H9 (cell line): Measurements from ENCODE around the gene CNPY2. TPM values are rescaled to one million over a fixed set of nuclear protein-coding genes. Genes with fewer than 3 reads are reported as not detected.

Source experiments
- DNase-seq: peaks from one replicate; pipeline ENCODE4 v3.0.0-alpha.2; 2017
- H2AFZ ChIP-seq: one replicate; pipeline ENCODE4 v1.6.1; 2013; ENCODE audit warnings: mild to moderate bottlenecking, low read length, control low read depth, moderate library complexity
- H2AK5ac ChIP-seq: 2 replicates; pipeline ENCODE4 v1.6.1; 2013; ENCODE audit warnings: low read length, control low read depth, mixed read lengths; ENCODE audit not compliant: insufficient read length
- H2BK120ac ChIP-seq: one replicate; pipeline ENCODE4 v1.6.1; 2013; ENCODE audit warnings: low read depth, mild to moderate bottlenecking, low read length, control low read depth, inconsistent platforms; ENCODE audit not compliant: poor library complexity, severe bottlenecking
- H2BK12ac ChIP-seq: 2 replicates; pipeline ENCODE4 v1.6.1; 2013; ENCODE audit warnings: low read length, control low read depth, mixed read lengths, low read depth; ENCODE audit not compliant: insufficient read length
- H2BK15ac ChIP-seq: 2 replicates; pipeline ENCODE4 v1.6.1; 2013; ENCODE audit warnings: low read depth, low read length, control low read depth
- H2BK20ac ChIP-seq: one replicate; pipeline ENCODE4 v1.6.1; 2013; ENCODE audit warnings: low read depth, mild to moderate bottlenecking, low read length, control low read depth, inconsistent platforms; ENCODE audit not compliant: poor library complexity, severe bottlenecking
- H2BK5ac ChIP-seq: 2 replicates; pipeline ENCODE4 v1.6.1; 2013; ENCODE audit warnings: low read length, control low read depth, mixed read lengths; ENCODE audit not compliant: insufficient read length
- H3K14ac ChIP-seq: 2 replicates; pipeline ENCODE4 v1.6.1; 2013; ENCODE audit warnings: low read length, control low read depth; ENCODE audit not compliant: insufficient read depth
- H3K18ac ChIP-seq: 2 replicates; pipeline ENCODE4 v1.6.1; 2013; ENCODE audit warnings: low read depth, mild to moderate bottlenecking, mixed read lengths, low read length, control low read depth; ENCODE audit not compliant: insufficient read length
- H3K23ac ChIP-seq: 2 replicates; pipeline ENCODE4 v1.6.1; 2013; ENCODE audit warnings: low read length, control low read depth, mixed read lengths, low read depth; ENCODE audit not compliant: insufficient read length
- H3K23me2 ChIP-seq: 2 replicates; pipeline ENCODE4 v1.6.1; 2013; ENCODE audit warnings: low read depth, mild to moderate bottlenecking, mixed read lengths, low read length, control low read depth; ENCODE audit not compliant: insufficient read length, poor library complexity, severe bottlenecking
- H3K27ac ChIP-seq: 2 replicates; pipeline ENCODE4 v1.5.1; 2013; ENCODE audit warnings: low read length, control low read depth, mixed read lengths, low read depth; ENCODE audit not compliant: insufficient read length
- H3K27me3 ChIP-seq: 2 replicates; pipeline ENCODE4 v1.6.1; 2013; ENCODE audit warnings: low read length, control low read depth, inconsistent platforms; ENCODE audit not compliant: insufficient read depth
- H3K4ac ChIP-seq: 2 replicates; pipeline ENCODE4 v1.6.1; 2013; ENCODE audit warnings: low read depth, mild to moderate bottlenecking, control low read depth, inconsistent platforms, low read length, moderate library complexity
- H3K4me1 ChIP-seq: 2 replicates; pipeline ENCODE4 v1.6.1; 2013; ENCODE audit warnings: low read length, control low read depth, inconsistent platforms; ENCODE audit not compliant: insufficient read depth
- H3K4me2 ChIP-seq: 2 replicates; pipeline ENCODE4 v1.6.1; 2013; ENCODE audit warnings: low read length, control low read depth, mixed read lengths; ENCODE audit not compliant: insufficient read length, insufficient read depth
- H3K56ac ChIP-seq: 2 replicates; pipeline ENCODE4 v1.6.1; 2013; ENCODE audit warnings: low read depth, mild to moderate bottlenecking, mixed read lengths, low read length, control low read depth; ENCODE audit not compliant: insufficient read length
- H3K79me1 ChIP-seq: 2 replicates; pipeline ENCODE4 v1.6.1; 2013; ENCODE audit warnings: low read depth, mild to moderate bottlenecking, moderate library complexity, low read length, control low read depth, inconsistent platforms; ENCODE audit not compliant: insufficient read depth, poor library complexity, severe bottlenecking
- H3K79me2 ChIP-seq: 2 replicates; pipeline ENCODE4 v1.6.1; 2013; ENCODE audit warnings: low read length, control low read depth, inconsistent platforms; ENCODE audit not compliant: insufficient read depth
- H3K9ac ChIP-seq: 2 replicates; pipeline ENCODE4 v1.6.1; 2013; ENCODE audit warnings: low read length, control low read depth, mixed read lengths; ENCODE audit not compliant: insufficient read length; ENCODE audit errors: extremely low read depth
- H3K9me3 ChIP-seq: one replicate; pipeline ENCODE4 v1.6.1; 2013; ENCODE audit warnings: low read depth, low read length, inconsistent platforms; ENCODE audit not compliant: control insufficient read depth
- H3T11ph ChIP-seq: one replicate; pipeline ENCODE4 v1.6.1; 2013; ENCODE audit warnings: mild to moderate bottlenecking, low read length, control low read depth, inconsistent platforms
- H4K20me1 ChIP-seq: one replicate; pipeline ENCODE4 v1.6.1; 2013; ENCODE audit not compliant: control insufficient read depth, insufficient read length, insufficient read depth
- H4K5ac ChIP-seq: 2 replicates; pipeline ENCODE4 v1.6.1; 2013; ENCODE audit warnings: low read depth, mild to moderate bottlenecking, mixed read lengths, low read length, control low read depth; ENCODE audit not compliant: insufficient read length
- H4K8ac ChIP-seq: replicated peaks from 2 replicates; pipeline ENCODE4 v1.6.1; 2013; ENCODE audit warnings: low read length, control low read depth, mixed read lengths, low read depth; ENCODE audit not compliant: insufficient read length
- H4K91ac ChIP-seq: 2 replicates; pipeline ENCODE4 v1.6.1; 2013; ENCODE audit warnings: low read depth, mild to moderate bottlenecking, moderate library complexity, mixed read lengths, low read length, control low read depth; ENCODE audit not compliant: insufficient read length
- H3K27ac Mint-ChIP-seq, 3 experiments: 2 replicates in 2 of 3; 3 replicates in 1 of 3; pipeline ENCODE4 v1.8.0; 2020 to 2021; ENCODE audit warnings: mixed read lengths in 3 of 3, mild to moderate bottlenecking in 1 of 3, moderate library complexity in 1 of 3
- H3K27me3 Mint-ChIP-seq: 2 replicates; pipeline ENCODE4 v1.8.0; 2021; ENCODE audit warnings: low read depth, mild to moderate bottlenecking, moderate library complexity, mixed read lengths
- H3K36me3 Mint-ChIP-seq, 3 experiments: 2 replicates in 2 of 3; 3 replicates in 1 of 3; pipeline ENCODE4 v1.8.0; 2020 to 2021; ENCODE audit warnings: low read depth in 3 of 3, mixed read lengths in 3 of 3; ENCODE audit not compliant: insufficient read depth in 1 of 3
- H3K4me1 Mint-ChIP-seq, 2 experiments: 2 replicates each; pipeline ENCODE4 v1.8.0; 2020; ENCODE audit warnings: mixed read lengths in 2 of 2
- H3K4me3 Mint-ChIP-seq, 2 experiments: 2 replicates in 1 of 2; 3 replicates in 1 of 2; pipeline ENCODE4 v1.8.0; 2020 to 2021; ENCODE audit warnings: mild to moderate bottlenecking in 2 of 2, mixed read lengths in 2 of 2, moderate library complexity in 1 of 2
- H3K9me3 Mint-ChIP-seq, 2 experiments: 2 replicates in 1 of 2; 3 replicates in 1 of 2; pipeline ENCODE4 v1.8.0; 2020; ENCODE audit warnings: mild to moderate bottlenecking in 2 of 2, mixed read lengths in 2 of 2, moderate library complexity in 1 of 2
- WGBS: extraction: QIAGEN DNeasy Blood & Tissue Kit; methylation state at CpG from one replicate; pipeline ENCODE4 v1.1.7; 2013; ENCODE audit warnings: missing lambda C conversion rate, low lambda C conversion rate, mixed read lengths; ENCODE audit not compliant: insufficient read length; ENCODE audit errors: extremely low coverage; 5-methylcytosine and 5-hydroxymethylcytosine counted together
- total RNA-seq: library from RNA; stranded (reverse); gene quantifications from 2 replicates; pipeline ENCODE4 v1.2.1, GENCODE V29; 2021
- TF ChIP-seq, protein P1 (sequence below): fragments of 200-600 bp; sonication (generic); conservative IDR thresholded peaks from 3 replicates; pipeline ENCODE4 v1.8.0; 2021; ENCODE audit warnings: antibody characterized with exemption, mild to moderate bottlenecking

The CNPY2 gene
- total RNA-seq, 1 experiment from 2014 or later = 221 TPM

DNA sequence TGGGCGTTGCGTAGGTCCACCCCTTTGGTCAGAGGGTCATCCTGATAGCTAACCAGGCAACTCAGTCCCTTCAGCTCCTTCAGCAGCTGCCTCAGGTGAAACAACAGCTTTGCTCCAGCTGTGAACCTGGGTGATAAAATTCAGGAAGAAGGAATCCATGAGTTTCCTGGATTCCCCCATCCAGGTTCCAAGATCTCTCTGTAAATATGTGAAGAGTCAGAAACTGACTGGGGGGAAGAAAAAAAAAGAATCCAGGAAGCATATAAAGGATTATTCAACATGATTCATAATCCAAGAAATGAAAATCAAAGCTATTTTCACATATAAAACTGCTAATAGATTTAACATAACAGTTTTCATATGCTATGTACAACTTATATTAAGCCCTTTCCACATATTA, 35.5 kb upstream of the CNPY2 start:
- no peaks in the 10 kb centered on the region for H3K23me2 ChIP-seq
- no peak overlapping the region for H3K4me2 ChIP-seq
- DNase-seq = no peak
- no peaks in the 10 kb centered on the region for H3K4me1 ChIP-seq
- no peak overlapping the region for H3K56ac ChIP-seq
- H4K20me1 ChIP-seq = no peaks in the 10 kb centered on the region
- H4K8ac ChIP-seq = no peak overlapping the region
- H3K27ac ChIP-seq = no peak overlapping the region
- no peak overlapping the region for H4K5ac ChIP-seq
- TF ChIP-seq, protein P1, sequence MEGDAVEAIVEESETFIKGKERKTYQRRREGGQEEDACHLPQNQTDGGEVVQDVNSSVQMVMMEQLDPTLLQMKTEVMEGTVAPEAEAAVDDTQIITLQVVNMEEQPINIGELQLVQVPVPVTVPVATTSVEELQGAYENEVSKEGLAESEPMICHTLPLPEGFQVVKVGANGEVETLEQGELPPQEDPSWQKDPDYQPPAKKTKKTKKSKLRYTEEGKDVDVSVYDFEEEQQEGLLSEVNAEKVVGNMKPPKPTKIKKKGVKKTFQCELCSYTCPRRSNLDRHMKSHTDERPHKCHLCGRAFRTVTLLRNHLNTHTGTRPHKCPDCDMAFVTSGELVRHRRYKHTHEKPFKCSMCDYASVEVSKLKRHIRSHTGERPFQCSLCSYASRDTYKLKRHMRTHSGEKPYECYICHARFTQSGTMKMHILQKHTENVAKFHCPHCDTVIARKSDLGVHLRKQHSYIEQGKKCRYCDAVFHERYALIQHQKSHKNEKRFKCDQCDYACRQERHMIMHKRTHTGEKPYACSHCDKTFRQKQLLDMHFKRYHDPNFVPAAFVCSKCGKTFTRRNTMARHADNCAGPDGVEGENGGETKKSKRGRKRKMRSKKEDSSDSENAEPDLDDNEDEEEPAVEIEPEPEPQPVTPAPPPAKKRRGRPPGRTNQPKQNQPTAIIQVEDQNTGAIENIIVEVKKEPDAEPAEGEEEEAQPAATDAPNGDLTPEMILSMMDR = no peak
- H3K9ac ChIP-seq = no peak overlapping the region
- H3K18ac ChIP-seq = no peak overlapping the region
- no peak overlapping the region for H2BK20ac ChIP-seq
- Mint-ChIP-seq H3K36me3 (peaks cover 19 to 82% (median 73%) of the 10 kb centered on the region in 3 experiments; a peak in 6 of 7 replicates), H3K4me1 (no peaks in the 10 kb centered on the region), H3K4me3 (no peak overlapping the region), H3K27me3 (no peaks in the 10 kb centered on the region), H3K27ac (no peak overlapping the region), H3K9me3 (no peaks in the 10 kb centered on the region)
- H2BK5ac ChIP-seq = no peak overlapping the region
- H2BK12ac ChIP-seq = no peak overlapping the region
- no peak overlapping the region for H2AFZ ChIP-seq
- H3K4ac ChIP-seq = no peak overlapping the region
- H2BK15ac ChIP-seq = no peak overlapping the region
- no peaks in the 10 kb centered on the region for H3K27me3 ChIP-seq
- H3K14ac ChIP-seq = no peak overlapping the region
- no peak overlapping the region for H2AK5ac ChIP-seq
- no peak overlapping the region for H3K23ac ChIP-seq
- H2BK120ac ChIP-seq = no peak overlapping the region
- no peak overlapping the region for H4K91ac ChIP-seq
- no peaks in the 10 kb centered on the region for H3K79me1 ChIP-seq
- no peak overlapping the region for H3T11ph ChIP-seq
- WGBS = no CpG with 5 or more reads among the region's 2 CpGs
- no peaks in the 10 kb centered on the region for H3K79me2 ChIP-seq
- no peaks in the 10 kb centered on the region for H3K9me3 ChIP-seq
